Skeletal muscle cell (primary cell): ENCODE data around the gene MAML1.

Experiments used
- DNase-seq: peaks from one replicate; pipeline ENCODE4 v3.0.0-alpha.2; 2010; ENCODE audit warnings: low read depth
- H3K4me3 ChIP-seq: 2 replicates; pipeline ENCODE4 v1.5.1; 2011; ENCODE audit warnings: low read depth, mild to moderate bottlenecking, control low read depth, low read length, moderate library complexity

The MAML1 gene

GRCh38 chr5:179800696-179801201, 68.1 kb downstream of the MAML1 start:
- no peak for DNase-seq
- no peak overlapping the region for H3K4me3 ChIP-seq

GRCh38 chr5:179801304-179802206, 68.9 kb downstream of the MAML1 start:
- DNase-seq = peak; percentile 18
- H3K4me3 ChIP-seq = no peak overlapping the region

- DNase-seq = no peak
- H3K4me3 ChIP-seq = no peak overlapping the region
These were observed 69.7 kb downstream of the MAML1 start for GRCh38 chr5:179802207-179802883.

- no peak overlapping the region for H3K4me3 ChIP-seq
- DNase-seq = no peak
These were observed 70.4 kb downstream of the MAML1 start for GRCh38 chr5:179802950-179803562.

GRCh38 chr5:179803651-179804554, 71.3 kb downstream of the MAML1 start:
- H3K4me3 ChIP-seq = no peak overlapping the region
- no peak for DNase-seq

GRCh38 chr5:179804555-179804947, 71.9 kb downstream of the MAML1 start:
- peak overlapping the region; percentile 77 for H3K4me3 ChIP-seq
- DNase-seq = no peak

GRCh38 chr5:179805070-179805528, 72.5 kb downstream of the MAML1 start:
- DNase-seq = no peak
- H3K4me3 ChIP-seq = peak overlapping the region; percentile 77

GRCh38 chr5:179805529-179806249, 73.1 kb downstream of the MAML1 start:
- DNase-seq = no peak
- peak overlapping the region; percentile 77 for H3K4me3 ChIP-seq

- DNase-seq = peak; percentile 27
- H3K4me3 ChIP-seq = peak within 1 kb of the TSS; percentile 77
These were observed 73.8 kb downstream of the MAML1 start, which contains the start of gene MGAT4B for GRCh38 chr5:179806250-179807048. Gene MGAT4B, minus strand, starts transcription at chr5:179806866. Its CDS starts 283 bp downstream, at chr5:179806583.

GRCh38 chr5:179812135-179812825, 79.7 kb downstream of the MAML1 start:
- no peak for DNase-seq
- H3K4me3 ChIP-seq = no peak overlapping the region

- DNase-seq = no peak
- H3K4me3 ChIP-seq = no peak overlapping the region
These were observed 80.5 kb downstream of the MAML1 start for GRCh38 chr5:179812997-179813607.

- no peak overlapping the region for H3K4me3 ChIP-seq
- no peak for DNase-seq
These were observed 81.5 kb downstream of the MAML1 start for GRCh38 chr5:179814090-179814489.

- no peak overlapping the region for H3K4me3 ChIP-seq
- no peak for DNase-seq
These were observed 83.0 kb downstream of the MAML1 start for GRCh38 chr5:179815491-179816249.

- no peak for DNase-seq
- H3K4me3 ChIP-seq = peak overlapping the region; percentile 41
These were observed 83.8 kb downstream of the MAML1 start for GRCh38 chr5:179816401-179816795.

GRCh38 chr5:179816796-179817469, 84.3 kb downstream of the MAML1 start:
- peak overlapping the region; percentile 41 for H3K4me3 ChIP-seq
- DNase-seq = no peak
